Uterus (tissue), 4 donors: ENCODE results near the gene G6PC2. TPM values are rescaled to one million over a fixed set of nuclear protein-coding genes. Genes with fewer than 3 reads are reported as not detected.

Experiments used
- DNase-seq, 2 donors: peaks; one replicate each; pipeline ENCODE4 v3.0.0-alpha.2; 2019 to 2020
- H3K27ac ChIP-seq, 2 donors: fragments of 200-600 bp; sonication (generic); 1 replicate in 1 of 2; 2 replicates in 1 of 2; pipeline ENCODE4 v1.5.1; 2016 to 2018
- H3K27me3 ChIP-seq, 2 donors: fragments of 200-600 bp; sonication (generic); one replicate each; pipeline ENCODE4 v1.5.1; 2018 to 2019; ENCODE audit warnings: control low read depth in 1 of 2
- H3K36me3 ChIP-seq, 2 donors: fragments of 200-600 bp; sonication (generic); one replicate each; pipeline ENCODE4 v1.5.1; 2019; ENCODE audit warnings: control low read depth in 1 of 2
- H3K4me1 ChIP-seq, 2 donors: fragments of 200-600 bp; sonication (generic); one replicate each; pipeline ENCODE4 v1.5.1; 2018 to 2019; ENCODE audit warnings: control low read depth in 1 of 2
- H3K4me3 ChIP-seq, 2 donors: fragments of 200-600 bp; sonication (generic); 1 replicate in 1 of 2; 2 replicates in 1 of 2; pipeline ENCODE4 v1.5.1; 2018 to 2019; ENCODE audit warnings: mild to moderate bottlenecking in 1 of 2
- H3K9me3 ChIP-seq, 2 donors: fragments of 200-600 bp; sonication (generic); one replicate each; pipeline ENCODE4 v1.5.1; 2019; ENCODE audit warnings: control low read depth in 1 of 2
- CTCF ChIP-seq, 4 experiments: fragments of 200-600 bp in 2 of 4; fragments of 450-650 bp in 2 of 4; sonication (generic) in 2 of 4; IDR thresholded peaks; one replicate each; pipeline ENCODE4 v1.5.1; 2016 to 2019; ENCODE audit warnings: antibody characterized with exemption in 4 of 4, mild to moderate bottlenecking in 2 of 4, moderate library complexity in 1 of 4
- POLR2A ChIP-seq, 2 donors: fragments of 450-650 bp; IDR thresholded peaks; one replicate each; pipeline ENCODE4 v1.6.1; 2016; ENCODE audit warnings: antibody characterized with exemption in 2 of 2, mild to moderate bottlenecking in 1 of 2, moderate library complexity in 1 of 2
- intact Hi-C: fragments of 100-400 bp; cut with DNase I; formaldehyde crosslinking; loops from one replicate; pipeline ENCODE4 v1.15.1; 2023; ENCODE audit warnings: low total_unique reads
- total RNA-seq, 4 donors: library from RNA; depleted of rRNA in 3 of 4; stranded (reverse); fragments of >200 nt in 3 of 4; gene quantifications; one replicate each; pipeline versions ENCODE4 v1.1.0 to v1.2.4, GENCODE V29; 2014 to 2023
- donor health status: DM: yes; HTN: yes; CAD: no.

Gene G6PC2
- total RNA-seq, 4 donors from 2014 or later: 0.95 TPM; not detected in 3

- intact Hi-C loops: no loop called here
- Histone ChIP-seq H3K4me3 (no peak overlapping the region), H3K36me3 (no peaks in the 10 kb centered on the region), H3K27me3 (no peaks in the 10 kb centered on the region), H3K4me1 (no peaks in the 10 kb centered on the region), H3K9me3 (no peaks in the 10 kb centered on the region), H3K27ac (no peak overlapping the region)
- DNase-seq: no peak
- TF ChIP-seq POLR2A (IDR thresholded peaks at IDR 0.05): no peak
- no peak for TF ChIP-seq CTCF (IDR thresholded peaks at IDR 0.05)
Observed at GRCh38 chr2:168907940-168908662, 7.0 kb downstream of the G6PC2 start.

- Histone ChIP-seq H3K27ac (no peak overlapping the region), H3K4me3 (no peak overlapping the region), H3K9me3 (no peaks in the 10 kb centered on the region), H3K27me3 (no peaks in the 10 kb centered on the region), H3K4me1 (no peaks in the 10 kb centered on the region), H3K36me3 (no peaks in the 10 kb centered on the region)
- intact Hi-C loops: no loop called here
- no peak for DNase-seq
- TF ChIP-seq CTCF (IDR thresholded peaks at IDR 0.05) (no peak), POLR2A (IDR thresholded peaks at IDR 0.05) (no peak)
Observed at GRCh38 chr2:168910330-168910729, 9.2 kb downstream of the G6PC2 start.

DNA sequence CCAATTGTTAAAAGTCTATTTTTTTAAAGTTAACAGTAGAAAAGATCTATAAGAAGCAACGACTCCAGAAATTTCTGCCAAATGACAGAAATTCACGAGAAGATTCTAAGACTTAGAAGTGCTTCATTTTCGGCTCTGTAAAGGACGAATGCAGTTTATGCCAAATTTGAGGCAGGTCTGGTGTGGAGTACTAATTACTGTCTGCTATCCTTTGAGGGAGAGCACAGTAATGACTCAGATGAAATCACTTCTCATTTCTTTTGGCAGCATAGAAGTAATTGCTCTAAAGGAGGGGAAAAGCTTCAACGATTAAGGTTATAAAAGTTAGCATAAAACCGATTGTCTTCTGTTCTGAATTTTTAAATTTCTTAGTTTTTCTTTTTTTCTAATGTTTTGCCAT lies 11.4 kb downstream of the G6PC2 start:
- DNase-seq: no peak
- Histone ChIP-seq H3K4me3 (peak overlapping the region in 1 of 2 donors; percentile 14), H3K27me3 (no peaks in the 10 kb centered on the region), H3K27ac (no peak overlapping the region), H3K4me1 (no peaks in the 10 kb centered on the region), H3K36me3 (no peaks in the 10 kb centered on the region), H3K9me3 (no peaks in the 10 kb centered on the region)
- TF ChIP-seq CTCF (IDR thresholded peaks at IDR 0.05): no peak
- no peak for TF ChIP-seq POLR2A (IDR thresholded peaks at IDR 0.05)
- intact Hi-C loops: no loop called here

GRCh38 chr2:168912901-168913369 lies 11.8 kb downstream of the G6PC2 start:
- Histone ChIP-seq H3K36me3 (no peaks in the 10 kb centered on the region), H3K9me3 (no peaks in the 10 kb centered on the region), H3K4me3 (peak overlapping the region in 1 of 2 donors; percentile 14), H3K27me3 (no peaks in the 10 kb centered on the region), H3K4me1 (no peaks in the 10 kb centered on the region), H3K27ac (no peak overlapping the region)
- TF ChIP-seq POLR2A (IDR thresholded peaks at IDR 0.05): no peak
- TF ChIP-seq CTCF (IDR thresholded peaks at IDR 0.05): no peak
- intact Hi-C loops: no loop called here
- peak in 1 of 2 donors; percentile 37 for DNase-seq

DNA sequence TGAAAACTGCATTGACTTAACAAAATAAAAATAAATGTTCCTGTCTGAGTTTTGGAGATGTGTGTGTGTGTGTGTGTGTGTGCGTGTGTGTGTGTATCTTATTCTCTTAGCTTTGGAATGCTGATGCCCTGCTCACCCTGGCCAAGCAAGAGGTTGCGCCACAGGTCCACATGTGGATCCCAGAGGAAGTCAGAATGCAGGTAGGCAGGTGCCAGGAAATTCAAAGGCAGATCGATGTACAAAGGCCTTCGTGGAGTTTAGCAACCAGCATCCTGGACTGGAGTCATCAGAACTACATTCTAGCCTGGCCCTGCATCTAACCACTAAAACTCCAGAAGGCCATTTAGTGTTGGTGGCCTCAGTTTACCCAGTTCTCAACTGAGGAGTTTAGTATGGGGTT lies 12.4 kb downstream of the G6PC2 start:
- DNase-seq: no peak
- Histone ChIP-seq H3K4me3 (no peak overlapping the region), H3K36me3 (no peaks in the 10 kb centered on the region), H3K27me3 (no peaks in the 10 kb centered on the region), H3K27ac (no peak overlapping the region), H3K4me1 (no peaks in the 10 kb centered on the region), H3K9me3 (no peaks in the 10 kb centered on the region)
- intact Hi-C loops: no loop called here
- TF ChIP-seq CTCF (IDR thresholded peaks at IDR 0.05) (no peak), POLR2A (IDR thresholded peaks at IDR 0.05) (no peak)
